ENCODE results near the gene KRT33A. TPM values are rescaled to one million over a fixed set of nuclear protein-coding genes. Genes with fewer than 3 reads are reported as not detected.
"Not testable (repeated sequence)": the region's sequence is repeated elsewhere in the genome, so short reads cannot be mapped to it uniquely, and the experiment has no call there.

The KRT33A gene
- total and polyA plus RNA-seq, 7 experiments from 2014 or later: not detected

GRCh38 chr17:41383690-41384089 is 33.1 kb upstream of the KRT33A start:
- no peaks in the 10 kb centered on the region for H3K4me1 ChIP-seq (ENCODE audit: control insufficient read depth in 2 of 2, insufficient read depth in 2 of 2, low read length in 2 of 2)

GRCh38 chr17:41382394-41382793 is 31.8 kb upstream of the KRT33A start:
- CTCF ChIA-PET: no interaction called here
- ATAC-seq: no peak
- Mint-ChIP-seq H3K4me1 (peaks cover 0 to 16% (median 15%) of the 10 kb centered on the region in 7 donors), H3K27me3 (peaks cover 0 to 15% (median 0%) of the 10 kb centered on the region in 5 donors), H3K4me3 (no peak overlapping the region), H3K9me3 (peaks cover 0 to 15% (median 10%) of the 10 kb centered on the region in 11 donors), H3K36me3 (peaks cover 0 to 12% (median 1%) of the 10 kb centered on the region in 5 donors), H3K27ac (no peak overlapping the region)
- intact Hi-C loops (cut with micrococcal nuclease): no loop called here
- H3K9me3 ChIP-seq (ENCODE audit: control insufficient read depth in 2 of 3, low read length in 3 of 3): peaks cover 0 to 6% (median 0%) of the 10 kb centered on the region in 3 experiments
- no peaks in the 10 kb centered on the region for H3K36me3 ChIP-seq (ENCODE audit: control insufficient read depth in 2 of 3, insufficient read depth in 3 of 3, low read length in 3 of 3)
- no peaks in the 10 kb centered on the region for H3K27me3 ChIP-seq (ENCODE audit: control insufficient read depth in 2 of 2, insufficient read depth in 2 of 2, low read length in 2 of 2)
- POLR2A ChIA-PET: no interaction called here
- peaks cover 0 to 8% of the 10 kb centered on the region in 2 donors for H3K4me1 ChIP-seq (ENCODE audit: control insufficient read depth in 2 of 2, insufficient read depth in 2 of 2, low read length in 2 of 2)
- H3K4me3 ChIP-seq (ENCODE audit: low read length): no peak overlapping the region
- H3K27ac ChIP-seq (ENCODE audit: low read depth, low read length): no peak overlapping the region
- no peak for DNase-seq

More at GRCh38 chr17:41383690-41384089, 33.1 kb upstream of the KRT33A start:
- ATAC-seq (no peak), DNase-seq (no peak)
- Histone ChIP-seq H3K9me3 (ENCODE audit: control insufficient read depth in 2 of 3, low read length in 3 of 3) (peaks cover 0 to 6% (median 0%) of the 10 kb centered on the region in 3 experiments), H3K27ac (ENCODE audit: low read depth, low read length) (no peak overlapping the region), H3K36me3 (ENCODE audit: control insufficient read depth in 2 of 3, insufficient read depth in 3 of 3, low read length in 3 of 3) (no peaks in the 10 kb centered on the region), H3K4me3 (ENCODE audit: low read length) (no peak overlapping the region), H3K27me3 (ENCODE audit: control insufficient read depth in 2 of 2, insufficient read depth in 2 of 2, low read length in 2 of 2) (no peaks in the 10 kb centered on the region)
- intact Hi-C loops (cut with micrococcal nuclease): no loop called here
- Mint-ChIP-seq H3K4me1 (peaks cover 0 to 4% (median 3%) of the 10 kb centered on the region in 7 donors), H3K36me3 (peaks cover 0 to 17% (median 1%) of the 10 kb centered on the region in 5 donors), H3K9me3 (peaks cover 0 to 25% (median 11%) of the 10 kb centered on the region in 11 donors), H3K4me3 (no peak overlapping the region), H3K27me3 (peaks cover 0 to 18% (median 0%) of the 10 kb centered on the region in 5 donors), H3K27ac (no peak overlapping the region)
- ChIA-PET CTCF (interaction anchor here (0.5 kb wide), 1 partner anchor 101 kb away, joined by 3 read pairs; no protein-coding TSS in a partner anchor), POLR2A (no interaction called here)

- H3K27ac Mint-ChIP-seq; H3K9me3 ChIP-seq (ENCODE audit: control insufficient read depth in 2 of 3, low read length in 3 of 3); DNase-seq; ATAC-seq; H3K4me3 Mint-ChIP-seq; H3K27me3 ChIP-seq (ENCODE audit: control insufficient read depth in 2 of 2, insufficient read depth in 2 of 2, low read length in 2 of 2); H3K4me3 ChIP-seq (ENCODE audit: low read length); H3K27ac ChIP-seq (ENCODE audit: low read depth, low read length); H3K36me3 ChIP-seq (ENCODE audit: control insufficient read depth in 2 of 3, insufficient read depth in 3 of 3, low read length in 3 of 3); POLR2A ChIA-PET; intact Hi-C loops (cut with micrococcal nuclease): not testable (repeated sequence)
- Mint-ChIP-seq H3K9me3 (peaks cover 0 to 11% (median 7%) of the 10 kb centered on the region in 11 donors), H3K4me1 (peaks cover 0 to 21% (median 20%) of the 10 kb centered on the region in 7 donors), H3K27me3 (peaks cover 0 to 14% (median 0%) of the 10 kb centered on the region in 5 donors), H3K36me3 (peaks cover 0 to 10% (median 0%) of the 10 kb centered on the region in 5 donors)
- CTCF ChIA-PET: interaction anchor here (1.3 kb wide), 1 partner anchor 21 kb away, joined by 3 read pairs; no protein-coding TSS in a partner anchor
- H3K4me1 ChIP-seq (ENCODE audit: control insufficient read depth in 2 of 2, insufficient read depth in 2 of 2, low read length in 2 of 2): peaks cover 0 to 10% of the 10 kb centered on the region in 2 donors
These were observed 31.3 kb upstream of the KRT33A start, which contains the start of gene KRT34 for GRCh38 chr17:41381943-41382342. Gene KRT34 (minus strand): TSS chr17:41382306. CDS start chr17:41382246, 60 bp downstream.

- H3K36me3 Mint-ChIP-seq; H3K27me3 ChIP-seq (ENCODE audit: control insufficient read depth in 2 of 2, insufficient read depth in 2 of 2, low read length in 2 of 2); CTCF ChIA-PET; POLR2A ChIA-PET; H3K27ac ChIP-seq (ENCODE audit: low read depth, low read length); H3K4me3 Mint-ChIP-seq; ATAC-seq; DNase-seq; H3K9me3 ChIP-seq (ENCODE audit: control insufficient read depth in 2 of 3, low read length in 3 of 3); H3K4me3 ChIP-seq (ENCODE audit: low read length); H3K9me3 Mint-ChIP-seq; H3K27me3 Mint-ChIP-seq; H3K36me3 ChIP-seq (ENCODE audit: control insufficient read depth in 2 of 3, insufficient read depth in 3 of 3, low read length in 3 of 3); intact Hi-C loops (cut with micrococcal nuclease): not testable (repeated sequence)
- peak overlapping the region in 2 of 9 donors; percentile 6 to 9 for H3K27ac Mint-ChIP-seq
- peaks cover 0 to 24% (median 23%) of the 10 kb centered on the region in 7 donors for H3K4me1 Mint-ChIP-seq
- H3K4me1 ChIP-seq (ENCODE audit: control insufficient read depth in 2 of 2, insufficient read depth in 2 of 2, low read length in 2 of 2): peaks cover 0 to 10% of the 10 kb centered on the region in 2 donors
These were observed 29.5 kb upstream of the KRT33A start for GRCh38 chr17:41380091-41380490.

- H3K4me3 ChIP-seq (ENCODE audit: low read length): no peak overlapping the region
- no peaks in the 10 kb centered on the region for H3K9me3 ChIP-seq (ENCODE audit: control insufficient read depth in 2 of 3, low read length in 3 of 3)
- H3K9me3 Mint-ChIP-seq: peaks cover 4 to 13% (median 7%) of the 10 kb centered on the region in 11 donors
- no peak for ATAC-seq
- H3K4me1 Mint-ChIP-seq: peaks cover 0 to 28% (median 23%) of the 10 kb centered on the region in 7 donors
- no peaks in the 10 kb centered on the region for H3K27me3 ChIP-seq (ENCODE audit: control insufficient read depth in 2 of 2, insufficient read depth in 2 of 2, low read length in 2 of 2)
- H3K4me3 Mint-ChIP-seq: peak overlapping the region in 4 of 10 donors; percentile 28 to 49 (median 38)
- H3K27me3 Mint-ChIP-seq: peaks cover 0 to 6% (median 0%) of the 10 kb centered on the region in 5 donors
- H3K27ac Mint-ChIP-seq: peak overlapping the region in 3 of 9 donors; percentile 12 to 36 (median 32)
- H3K36me3 Mint-ChIP-seq: peaks cover 0 to 7% (median 4%) of the 10 kb centered on the region in 5 donors
- DNase-seq: no peak
- H3K27ac ChIP-seq (ENCODE audit: low read depth, low read length): no peak overlapping the region
- POLR2A ChIA-PET: no interaction called here
- H3K4me1 ChIP-seq (ENCODE audit: control insufficient read depth in 2 of 2, insufficient read depth in 2 of 2, low read length in 2 of 2): peaks cover 0 to 10% of the 10 kb centered on the region in 2 donors
- intact Hi-C loops (cut with micrococcal nuclease): no loop called here
- H3K36me3 ChIP-seq (ENCODE audit: control insufficient read depth in 2 of 3, insufficient read depth in 3 of 3, low read length in 3 of 3): no peaks in the 10 kb centered on the region
- CTCF ChIA-PET: interaction anchor here (0.6 to 1.3 kb wide), 2 partner anchors 69 to 1449 kb away, joined by 3 read pairs; partner anchors contain the start of gene KRTAP16-1
These were observed 26.9 kb upstream of the KRT33A start for GRCh38 chr17:41377546-41377945.

- Histone ChIP-seq H3K36me3 (ENCODE audit: control insufficient read depth in 2 of 3, insufficient read depth in 3 of 3, low read length in 3 of 3) (no peaks in the 10 kb centered on the region), H3K4me1 (ENCODE audit: control insufficient read depth in 2 of 2, insufficient read depth in 2 of 2, low read length in 2 of 2) (peaks cover 0 to 8% of the 10 kb centered on the region in 2 donors), H3K27ac (ENCODE audit: low read depth, low read length) (no peak within 1 kb of the TSS), H3K27me3 (ENCODE audit: control insufficient read depth in 2 of 2, insufficient read depth in 2 of 2, low read length in 2 of 2) (no peaks in the 10 kb centered on the region), H3K4me3 (ENCODE audit: low read length) (no peak within 1 kb of the TSS), H3K9me3 (ENCODE audit: control insufficient read depth in 2 of 3, low read length in 3 of 3) (no peaks in the 10 kb centered on the region)
- POLR2A ChIA-PET: no interaction called here
- H3K27me3 Mint-ChIP-seq: peaks cover 0 to 12% (median 0%) of the 10 kb centered on the region in 5 donors
- peaks cover 0 to 10% (median 8%) of the 10 kb centered on the region in 7 donors for H3K4me1 Mint-ChIP-seq
- H3K27ac Mint-ChIP-seq: peak within 1 kb of the TSS in 3 of 9 donors; percentile 18 to 63 (median 25)
- DNase-seq (no peak), ATAC-seq (no peak)
- CTCF ChIA-PET: no interaction called here
- no peak within 1 kb of the TSS for H3K4me3 Mint-ChIP-seq
- H3K36me3 Mint-ChIP-seq: peaks cover 0 to 6% (median 0%) of the 10 kb centered on the region in 5 donors
- peaks cover 0 to 8% (median 6%) of the 10 kb centered on the region in 11 donors for H3K9me3 Mint-ChIP-seq
- intact Hi-C loops (cut with micrococcal nuclease): no loop called here
These were observed 19.1 kb upstream of the KRT33A start, which contains the start of gene KRT33B for GRCh38 chr17:41369713-41370112. Gene KRT33B (minus strand): TSS chr17:41369813. CDS start chr17:41369750, 63 bp downstream.

Data from naive thymus-derived CD4-positive, alpha-beta T cell (primary cell).